Dedifferentiated amniotic fluid mesenchymal stem cell (primary cell): Measurements from ENCODE around the gene ZNF653.
"Not testable (repeated sequence)": the region's sequence is repeated elsewhere in the genome, so short reads cannot be mapped to it uniquely, and the experiment has no call there.

Experiments
- DNase-seq: peaks from one replicate; pipeline ENCODE4 v3.0.0-alpha.2; 2016; ENCODE audit errors: extremely low spot score

The ZNF653 gene

GRCh38 chr19:11433526-11433925 lies 72.1 kb downstream of the ZNF653 start:
- not testable (repeated sequence) for DNase-seq
